HL-60 (cell line): Measurements from ENCODE around the gene TNKS1BP1.

ENCODE experiments used
- CTCF ChIP-seq: IDR thresholded peaks from one replicate; pipeline ENCODE4 v1.5.1; 2011; ENCODE audit warnings: low read length, control low read depth, inconsistent platforms; ENCODE audit not compliant: insufficient read depth
- GABPA ChIP-seq: IDR thresholded peaks from 2 replicates; pipeline ENCODE4 v1.6.1; 2012; ENCODE audit warnings: low read depth
- POLR2AphosphoS5 ChIP-seq: IDR thresholded peaks from 2 replicates; pipeline ENCODE4 v1.6.1; 2012; ENCODE audit warnings: low read depth
- REST ChIP-seq: IDR thresholded peaks from 2 replicates; pipeline ENCODE4 v1.6.1; 2012; ENCODE audit warnings: low read depth; ENCODE audit not compliant: insufficient replicate concordance
- SPI1 ChIP-seq: IDR thresholded peaks from 2 replicates; pipeline ENCODE4 v1.6.1; 2012; ENCODE audit warnings: low read depth, mild to moderate bottlenecking, borderline replicate concordance

- TF ChIP-seq POLR2AphosphoS5 (no peak), CTCF (no peak), REST (no peak), GABPA (no peak), SPI1 (no peak)
Observed at GRCh38 chr11:57254631-57255030, 70.1 kb downstream of the TNKS1BP1 start.
